CD14-positive monocyte (primary cell): Measurements from ENCODE around the gene PRELP. TPM values are rescaled to one million over a fixed set of nuclear protein-coding genes. Genes with fewer than 3 reads are reported as not detected.

Experiments
- DNase-seq, 3 donors: peaks; one replicate each; pipeline ENCODE4 v3.0.0-alpha.2; 2011 to 2022
- H2AFZ ChIP-seq: 2 replicates; pipeline ENCODE4 v1.6.0; 2012; ENCODE audit warnings: mild to moderate bottlenecking, low read depth, low read length, inconsistent platforms; ENCODE audit not compliant: insufficient read depth, poor library complexity, severe bottlenecking
- H3K27ac ChIP-seq, 2 donors: 1 replicate in 1 of 2; 2 replicates in 1 of 2; pipeline ENCODE4 v1.5.1; 2012 to 2013; ENCODE audit warnings: low read length in 2 of 2, control low read depth in 1 of 2, inconsistent platforms in 1 of 2, low read depth in 1 of 2, mild to moderate bottlenecking in 1 of 2
- H3K27me3 ChIP-seq, 2 donors: one replicate each; pipeline versions ENCODE4 v1.6.0 to v1.6.1; 2011 to 2013; ENCODE audit warnings: low read length in 2 of 2; ENCODE audit not compliant: control insufficient read depth in 2 of 2, insufficient read depth in 2 of 2
- H3K36me3 ChIP-seq, 2 donors: replicated peaks in 1 of 2; 1 replicate in 1 of 2; 2 replicates in 1 of 2; pipeline versions ENCODE4 v1.5.1 to v1.6.1; 2012 to 2013; ENCODE audit warnings: low read length in 2 of 2, control low read depth in 1 of 2, inconsistent platforms in 1 of 2, mild to moderate bottlenecking in 1 of 2; ENCODE audit not compliant: insufficient read depth in 2 of 2, control insufficient read depth in 1 of 2
- H3K4me1 ChIP-seq, 2 donors: 1 replicate in 1 of 2; 2 replicates in 1 of 2; pipeline versions ENCODE4 v1.5.1 to v1.6.1; 2012 to 2013; ENCODE audit warnings: low read length in 2 of 2, control low read depth in 1 of 2, inconsistent platforms in 1 of 2, mild to moderate bottlenecking in 1 of 2, moderate library complexity in 1 of 2; ENCODE audit not compliant: insufficient read depth in 2 of 2, control insufficient read depth in 1 of 2
- H3K4me2 ChIP-seq: replicated peaks from 2 replicates; pipeline ENCODE3; 2012; ENCODE audit warnings: low read length, moderate library complexity, mild to moderate bottlenecking; ENCODE audit not compliant: poor library complexity, severe bottlenecking; ENCODE audit errors: extremely low read depth
- H3K4me3 ChIP-seq, 3 experiments: fragments of 200-600 bp in 1 of 3; sonication (generic) in 1 of 3; replicated peaks in 1 of 3; 1 replicate in 2 of 3; 2 replicates in 1 of 3; pipeline ENCODE4 v1.5.1; 2011 to 2013; ENCODE audit warnings: low read length in 3 of 3, mild to moderate bottlenecking in 3 of 3, control low read depth in 2 of 3, low read depth in 2 of 3, inconsistent platforms in 1 of 3, moderate library complexity in 1 of 3
- H3K79me2 ChIP-seq: 2 replicates; pipeline ENCODE4 v1.6.0; 2012; ENCODE audit warnings: mild to moderate bottlenecking, control low read depth, inconsistent platforms, low read length, moderate library complexity; ENCODE audit not compliant: insufficient read depth
- H3K9ac ChIP-seq: 2 replicates; pipeline ENCODE4 v1.6.0; 2017; ENCODE audit warnings: low read length, mild to moderate bottlenecking; ENCODE audit not compliant: insufficient read depth, poor library complexity, severe bottlenecking
- H3K9me3 ChIP-seq, 2 donors: replicated peaks in 1 of 2; 1 replicate in 1 of 2; 2 replicates in 1 of 2; pipeline versions ENCODE4 v1.5.1 to v1.6.1; 2012 to 2013; ENCODE audit warnings: low read length in 2 of 2, control low read depth in 1 of 2; ENCODE audit not compliant: control insufficient read depth in 1 of 2, insufficient read depth in 1 of 2
- H4K20me1 ChIP-seq: 2 replicates; pipeline ENCODE4 v1.6.0; 2012; ENCODE audit warnings: mild to moderate bottlenecking, low read length, control low read depth, moderate library complexity; ENCODE audit not compliant: insufficient read depth
- H3K27ac Mint-ChIP-seq, 7 donors: one replicate each; pipeline ENCODE4 v1.8.0; 2020; ENCODE audit warnings: mild to moderate bottlenecking in 7 of 7, mixed read lengths in 7 of 7, moderate library complexity in 6 of 7, inconsistent platforms in 2 of 7
- H3K27me3 Mint-ChIP-seq, 3 donors: one replicate each; pipeline ENCODE4 v1.8.0; 2021 to 2022; ENCODE audit warnings: low read depth in 3 of 3, mild to moderate bottlenecking in 3 of 3, mixed read lengths in 3 of 3, moderate library complexity in 3 of 3, inconsistent platforms in 1 of 3
- H3K36me3 Mint-ChIP-seq, 2 donors: one replicate each; pipeline ENCODE4 v1.8.0; 2020; ENCODE audit warnings: mixed read lengths in 2 of 2, inconsistent platforms in 1 of 2, mild to moderate bottlenecking in 1 of 2
- H3K4me1 Mint-ChIP-seq: one replicate; pipeline ENCODE4 v1.8.0; 2020; ENCODE audit warnings: mild to moderate bottlenecking, mixed read lengths
- H3K4me3 Mint-ChIP-seq, 2 donors: one replicate each; pipeline ENCODE4 v1.8.0; 2020; ENCODE audit warnings: mild to moderate bottlenecking in 2 of 2, mixed read lengths in 2 of 2, moderate library complexity in 1 of 2
- H3K9me3 Mint-ChIP-seq, 7 donors: one replicate each; pipeline ENCODE4 v1.8.0; 2020 to 2022; ENCODE audit warnings: mixed read lengths in 7 of 7, mild to moderate bottlenecking in 6 of 7, moderate library complexity in 6 of 7, inconsistent platforms in 2 of 7
- WGBS: methylation state at CpG from one replicate; pipeline ENCODE4 v1.1.5; 2013; ENCODE audit warnings: missing lambda C conversion rate; ENCODE audit not compliant: insufficient coverage; 5-methylcytosine and 5-hydroxymethylcytosine counted together
- intact Hi-C, 2 donors: fragments of 100-400 bp; cut with micrococcal nuclease; formaldehyde crosslinking; loops; one replicate each; pipeline versions ENCODE4 v1.15.0 to v1.15.1; 2023
- polyA plus RNA-seq, 3 donors: library from polyadenylated mRNA; depleted of rRNA in 1 of 3; unstranded in 2 of 3; stranded (reverse) in 1 of 3; fragments of 300-500 nt in 2 of 3; fragments of >200 nt in 1 of 3; fragmentation: Illumina TruSeq in 2 of 3; gene quantifications; 1 replicate in 2 of 3; 2 replicates in 1 of 3; pipeline ENCODE4 v1.2.3, GENCODE V29; 2012 to 2021
- TF ChIP-seq, protein P1 (sequence below): fragments of 200-600 bp; IDR thresholded peaks from one replicate; pipeline ENCODE4 v1.8.0; 2022; ENCODE audit warnings: antibody characterized with exemption, mild to moderate bottlenecking

The PRELP gene
- polyA plus RNA-seq, 3 donors = not detected

- no peak overlapping the region for H3K27ac ChIP-seq
- Mint-ChIP-seq H3K27ac (peak overlapping the region in 1 of 7 donors; percentile 20), H3K4me1 (peaks cover 3% of the 10 kb centered on the region), H3K4me3 (peak overlapping the region in 1 of 2 donors; percentile 36), H3K27me3 (peaks cover 10 to 14% (median 12%) of the 10 kb centered on the region in 3 donors), H3K9me3 (peaks cover 0 to 2% (median 0%) of the 10 kb centered on the region in 7 donors), H3K36me3 (no peaks in the 10 kb centered on the region)
- H3K36me3 ChIP-seq = no peaks in the 10 kb centered on the region
- H3K79me2 ChIP-seq = no peaks in the 10 kb centered on the region
- H3K4me2 ChIP-seq = no peak overlapping the region
- TF ChIP-seq, protein P1, sequence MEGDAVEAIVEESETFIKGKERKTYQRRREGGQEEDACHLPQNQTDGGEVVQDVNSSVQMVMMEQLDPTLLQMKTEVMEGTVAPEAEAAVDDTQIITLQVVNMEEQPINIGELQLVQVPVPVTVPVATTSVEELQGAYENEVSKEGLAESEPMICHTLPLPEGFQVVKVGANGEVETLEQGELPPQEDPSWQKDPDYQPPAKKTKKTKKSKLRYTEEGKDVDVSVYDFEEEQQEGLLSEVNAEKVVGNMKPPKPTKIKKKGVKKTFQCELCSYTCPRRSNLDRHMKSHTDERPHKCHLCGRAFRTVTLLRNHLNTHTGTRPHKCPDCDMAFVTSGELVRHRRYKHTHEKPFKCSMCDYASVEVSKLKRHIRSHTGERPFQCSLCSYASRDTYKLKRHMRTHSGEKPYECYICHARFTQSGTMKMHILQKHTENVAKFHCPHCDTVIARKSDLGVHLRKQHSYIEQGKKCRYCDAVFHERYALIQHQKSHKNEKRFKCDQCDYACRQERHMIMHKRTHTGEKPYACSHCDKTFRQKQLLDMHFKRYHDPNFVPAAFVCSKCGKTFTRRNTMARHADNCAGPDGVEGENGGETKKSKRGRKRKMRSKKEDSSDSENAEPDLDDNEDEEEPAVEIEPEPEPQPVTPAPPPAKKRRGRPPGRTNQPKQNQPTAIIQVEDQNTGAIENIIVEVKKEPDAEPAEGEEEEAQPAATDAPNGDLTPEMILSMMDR = no peak
- WGBS = 100% methylated on average over 3 of the region's 7 CpGs
- peaks cover 0 to 2% of the 10 kb centered on the region in 2 donors for H3K27me3 ChIP-seq
- H4K20me1 ChIP-seq = no peaks in the 10 kb centered on the region
- no peak for DNase-seq
- no peaks in the 10 kb centered on the region for H3K9me3 ChIP-seq
- intact Hi-C loops = no loop called here
- no peak overlapping the region for H3K9ac ChIP-seq
- no peak overlapping the region for H2AFZ ChIP-seq
- H3K4me3 ChIP-seq = no peak overlapping the region
- H3K4me1 ChIP-seq = no peaks in the 10 kb centered on the region
Observed at GRCh38 chr1:203463469-203464062, 12.0 kb upstream of the PRELP start.

DNA sequence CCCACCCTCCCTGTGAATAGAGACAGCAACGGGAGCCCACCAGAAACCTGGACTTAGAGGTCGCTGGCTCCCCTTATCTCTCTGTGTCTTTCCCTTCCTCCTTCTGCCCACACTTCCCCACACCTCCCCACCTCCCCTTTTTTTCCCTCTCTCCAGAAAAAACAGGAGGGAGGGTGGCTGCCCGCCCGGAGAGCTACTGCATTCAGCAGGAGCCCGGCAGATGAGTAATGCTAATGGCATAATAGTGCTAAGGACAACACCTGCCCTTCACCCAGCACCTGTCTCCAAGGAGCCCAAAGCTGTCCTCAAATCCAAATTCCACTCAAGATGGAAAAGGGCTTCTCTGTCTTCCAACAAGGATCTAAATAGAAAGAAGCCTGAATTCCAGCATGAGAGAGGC is 11.4 kb upstream of the PRELP start:
- H2AFZ ChIP-seq = no peak overlapping the region
- no peaks in the 10 kb centered on the region for H3K4me1 ChIP-seq
- no peaks in the 10 kb centered on the region for H3K36me3 ChIP-seq
- H3K4me3 Mint-ChIP-seq = no peak overlapping the region
- no peaks in the 10 kb centered on the region for H3K9me3 Mint-ChIP-seq
- no peaks in the 10 kb centered on the region for H4K20me1 ChIP-seq
- H3K27me3 Mint-ChIP-seq = peaks cover 5 to 11% (median 9%) of the 10 kb centered on the region in 3 donors
- WGBS = 46% methylated on average over 2 of the region's 5 CpGs
- intact Hi-C loops = no loop called here
- peaks cover 3% of the 10 kb centered on the region for H3K4me1 Mint-ChIP-seq
- no peaks in the 10 kb centered on the region for H3K9me3 ChIP-seq
- TF ChIP-seq, protein P1 = no peak
- no peaks in the 10 kb centered on the region for H3K27me3 ChIP-seq
- no peak overlapping the region for H3K27ac ChIP-seq
- no peak overlapping the region for H3K4me2 ChIP-seq
- H3K9ac ChIP-seq = no peak overlapping the region
- DNase-seq = no peak
- H3K79me2 ChIP-seq = no peaks in the 10 kb centered on the region
- H3K4me3 ChIP-seq = no peak overlapping the region
- H3K36me3 Mint-ChIP-seq = no peaks in the 10 kb centered on the region
- no peak overlapping the region for H3K27ac Mint-ChIP-seq
